ENCODE results near the gene MAGEA3.
"Not testable (repeated sequence)": the region's sequence is repeated elsewhere in the genome, so short reads cannot be mapped to it uniquely, and the experiment has no call there.

The MAGEA3 gene

DNA sequence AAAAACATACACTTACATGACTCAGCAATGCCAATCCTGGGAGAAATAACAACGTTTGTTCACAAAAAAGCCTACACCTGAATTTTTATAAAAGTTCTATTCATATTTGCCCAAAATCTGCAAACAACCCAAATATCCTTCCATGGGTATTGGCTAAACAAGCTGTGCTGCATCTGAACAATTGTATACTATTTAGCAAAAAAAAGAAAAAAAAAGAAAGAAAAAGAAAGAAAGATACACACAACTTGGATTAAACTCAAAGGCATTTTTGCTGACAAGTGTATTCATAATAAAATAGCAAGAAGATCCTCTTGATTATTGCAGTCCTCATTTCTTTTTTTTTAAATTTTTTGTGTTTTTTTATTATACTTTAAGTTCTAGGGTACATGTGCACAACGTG, 24.5 kb upstream of the MAGEA3 start:
- TF ChIP-seq, protein P1, sequence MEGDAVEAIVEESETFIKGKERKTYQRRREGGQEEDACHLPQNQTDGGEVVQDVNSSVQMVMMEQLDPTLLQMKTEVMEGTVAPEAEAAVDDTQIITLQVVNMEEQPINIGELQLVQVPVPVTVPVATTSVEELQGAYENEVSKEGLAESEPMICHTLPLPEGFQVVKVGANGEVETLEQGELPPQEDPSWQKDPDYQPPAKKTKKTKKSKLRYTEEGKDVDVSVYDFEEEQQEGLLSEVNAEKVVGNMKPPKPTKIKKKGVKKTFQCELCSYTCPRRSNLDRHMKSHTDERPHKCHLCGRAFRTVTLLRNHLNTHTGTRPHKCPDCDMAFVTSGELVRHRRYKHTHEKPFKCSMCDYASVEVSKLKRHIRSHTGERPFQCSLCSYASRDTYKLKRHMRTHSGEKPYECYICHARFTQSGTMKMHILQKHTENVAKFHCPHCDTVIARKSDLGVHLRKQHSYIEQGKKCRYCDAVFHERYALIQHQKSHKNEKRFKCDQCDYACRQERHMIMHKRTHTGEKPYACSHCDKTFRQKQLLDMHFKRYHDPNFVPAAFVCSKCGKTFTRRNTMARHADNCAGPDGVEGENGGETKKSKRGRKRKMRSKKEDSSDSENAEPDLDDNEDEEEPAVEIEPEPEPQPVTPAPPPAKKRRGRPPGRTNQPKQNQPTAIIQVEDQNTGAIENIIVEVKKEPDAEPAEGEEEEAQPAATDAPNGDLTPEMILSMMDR (IDR thresholded peaks at IDR 0.05; ENCODE audit: low read depth, low read length) = no peak
- no peak for DNase-seq (ENCODE audit: extremely low read depth, low read depth)

DNA sequence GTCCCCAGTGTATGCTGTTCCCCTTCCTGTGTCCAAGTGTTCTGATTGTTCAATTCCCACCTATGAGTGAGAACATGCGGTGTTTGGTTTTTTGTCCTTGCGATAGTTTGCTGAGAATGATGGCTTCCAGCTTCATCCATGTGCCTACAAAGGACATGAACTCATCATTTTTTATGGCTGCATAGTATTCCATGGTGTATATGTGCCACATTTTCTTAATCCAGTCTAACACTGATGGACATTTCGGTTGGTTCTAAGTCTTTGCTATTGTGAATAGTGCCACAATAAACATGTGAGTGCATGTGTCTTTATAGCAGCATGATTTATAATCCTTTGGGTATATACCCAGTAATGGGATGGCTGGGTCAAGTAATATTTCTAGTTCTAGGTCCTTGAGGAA, 23.9 kb upstream of the MAGEA3 start:
- DNase-seq (ENCODE audit: extremely low read depth, low read depth) = not testable (repeated sequence)

DNA sequence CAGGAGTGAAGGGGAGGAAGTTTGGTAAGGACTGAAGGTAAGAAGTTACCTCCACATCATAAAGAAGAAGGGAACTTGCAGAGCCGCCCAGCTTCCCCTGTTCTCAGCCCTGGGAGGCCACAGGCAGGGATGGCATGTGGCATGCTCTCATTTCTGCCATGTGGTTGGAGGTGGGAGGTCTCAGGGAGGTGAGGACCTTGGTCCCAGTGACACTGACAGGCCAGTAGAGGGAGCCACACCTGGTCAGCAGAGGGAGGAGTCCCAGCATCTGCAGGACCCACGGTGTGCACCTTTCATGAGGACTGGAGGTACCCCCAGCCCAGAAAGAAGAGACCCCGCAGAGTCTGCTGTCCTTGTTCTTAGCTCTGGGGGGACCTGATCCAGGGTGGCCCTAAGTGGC, 17.6 kb upstream of the MAGEA3 start:
- DNase-seq (ENCODE audit: extremely low read depth, low read depth) = not testable (repeated sequence)

DNA sequence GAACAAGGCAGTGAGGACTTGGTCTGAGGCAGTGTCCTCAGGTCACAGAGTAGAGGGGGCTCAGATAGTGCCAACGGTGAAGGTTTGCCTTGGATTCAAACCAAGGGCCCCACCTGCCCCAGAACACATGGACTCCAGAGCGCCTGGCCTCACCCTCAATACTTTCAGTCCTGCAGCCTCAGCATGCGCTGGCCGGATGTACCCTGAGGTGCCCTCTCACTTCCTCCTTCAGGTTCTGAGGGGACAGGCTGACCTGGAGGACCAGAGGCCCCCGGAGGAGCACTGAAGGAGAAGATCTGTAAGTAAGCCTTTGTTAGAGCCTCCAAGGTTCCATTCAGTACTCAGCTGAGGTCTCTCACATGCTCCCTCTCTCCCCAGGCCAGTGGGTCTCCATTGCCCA, 1.8 kb downstream of the MAGEA3 start:
- not testable (repeated sequence) for DNase-seq (ENCODE audit: extremely low read depth, low read depth)

DNA sequence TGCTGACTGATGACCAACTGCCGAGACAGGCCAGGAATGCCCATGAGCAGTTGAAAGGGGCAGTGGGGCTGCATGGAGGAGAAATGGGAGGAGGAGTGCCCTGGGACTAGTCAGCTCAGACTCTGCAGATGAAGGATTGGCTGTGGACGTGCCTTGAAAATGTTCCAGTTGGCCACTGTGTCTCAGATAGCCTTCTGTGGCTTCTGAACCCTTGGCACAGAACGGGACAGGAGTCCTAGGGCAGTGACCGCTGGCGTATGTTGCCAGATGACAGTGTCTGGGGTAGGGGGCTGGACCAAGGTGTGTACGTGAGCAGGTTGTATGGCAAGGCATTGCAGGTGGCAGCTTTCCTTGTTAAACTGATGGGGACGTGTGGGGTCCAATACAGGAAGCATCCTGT, 7.9 kb downstream of the MAGEA3 start:
- not testable (repeated sequence) for DNase-seq (ENCODE audit: extremely low read depth, low read depth)

DNA sequence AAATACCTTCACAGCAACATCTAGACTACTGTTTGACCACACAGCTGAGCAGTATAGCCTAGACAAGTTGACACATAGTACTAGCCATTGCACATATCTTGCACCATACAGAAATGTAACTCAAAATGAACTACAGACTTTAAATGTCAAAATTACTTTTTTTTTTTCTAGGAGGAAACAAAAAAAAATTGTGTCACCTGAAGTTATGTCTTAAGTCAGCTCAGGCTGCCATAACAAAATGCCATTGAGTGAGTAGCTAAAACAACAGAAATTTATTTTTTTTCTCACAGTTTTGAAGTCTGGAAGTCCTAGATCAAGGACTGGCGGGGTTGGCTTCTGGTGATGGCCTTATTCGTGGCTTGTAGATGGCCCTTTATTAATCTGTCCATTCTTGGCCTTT, 10.6 kb downstream of the MAGEA3 start, which contains the start of gene CSAG2:
Gene CSAG2 (minus strand): TSS at position 101 of the 400 bp plus-strand sequence. CDS start 161 bp downstream, outside the sequence.
- not testable (repeated sequence) for DNase-seq (ENCODE audit: extremely low read depth, low read depth)

DNA sequence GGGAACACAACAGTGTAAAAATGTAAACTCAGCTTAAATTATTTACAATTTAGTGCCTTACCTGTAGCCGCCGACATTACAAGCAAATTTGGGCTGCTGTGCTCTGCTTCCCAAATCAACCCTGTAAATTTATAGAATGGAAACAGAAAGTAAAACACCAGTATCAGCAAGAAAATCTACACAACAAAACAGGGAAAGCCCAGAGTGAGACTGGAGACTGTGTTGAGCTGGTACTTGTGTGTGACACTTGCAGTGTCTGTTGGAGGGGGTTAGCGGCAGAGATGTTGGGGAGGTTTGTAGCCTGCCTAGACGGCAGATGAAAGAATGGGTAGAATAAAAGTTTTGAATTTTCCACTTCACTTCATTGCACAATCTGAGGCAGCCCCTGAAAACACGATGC, 14.6 kb downstream of the MAGEA3 start:
- DNase-seq (ENCODE audit: extremely low read depth, low read depth) = not testable (repeated sequence)

DNA sequence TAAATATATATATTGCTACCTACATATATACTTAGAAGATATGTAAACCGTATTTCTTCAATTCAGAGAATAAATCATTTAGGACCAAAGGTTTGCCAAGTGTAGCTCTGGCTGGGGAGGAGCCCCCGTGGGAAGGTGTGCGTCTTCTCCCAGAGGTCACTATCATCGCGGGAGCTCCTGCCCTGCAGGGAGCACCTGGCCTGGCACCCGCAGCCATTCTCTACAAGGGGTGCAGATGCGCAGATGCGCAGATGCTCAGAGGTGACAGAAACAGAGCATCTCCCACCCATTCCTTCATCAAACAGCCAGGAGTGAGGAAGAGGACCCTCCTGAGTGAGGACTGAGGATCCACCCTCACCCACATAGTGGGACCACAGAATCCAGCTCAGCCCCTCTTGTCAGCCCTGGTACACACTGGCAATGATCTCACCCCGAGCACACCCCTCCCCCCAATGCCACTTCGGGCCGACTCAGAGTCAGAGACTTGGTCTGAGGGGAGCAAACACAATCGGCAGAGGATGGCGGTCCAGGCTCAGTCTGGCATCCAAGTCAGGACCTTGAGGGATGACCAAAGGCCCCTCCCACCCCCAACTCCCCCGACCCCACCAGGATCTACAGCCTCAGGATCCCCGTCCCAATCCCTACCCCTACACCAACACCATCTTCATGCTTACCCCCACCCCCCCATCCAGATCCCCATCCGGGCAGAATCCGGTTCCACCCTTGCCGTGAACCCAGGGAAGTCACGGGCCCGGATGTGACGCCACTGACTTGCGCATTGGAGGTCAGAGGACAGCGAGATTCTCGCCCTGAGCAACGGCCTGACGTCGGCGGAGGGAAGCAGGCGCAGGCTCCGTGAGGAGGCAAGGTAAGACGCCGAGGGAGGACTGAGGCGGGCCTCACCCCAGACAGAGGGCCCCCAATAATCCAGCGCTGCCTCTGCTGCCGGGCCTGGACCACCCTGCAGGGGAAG, 15.5 kb downstream of the MAGEA3 start, which contains the start of gene MAGEA2B:
Gene MAGEA2B (plus strand): TSS at position 814 of the 973 bp plus-strand sequence. CDS start 2,479 bp downstream, outside the sequence.
- DNase-seq (ENCODE audit: extremely low read depth, low read depth) = not testable (repeated sequence)

DNA sequence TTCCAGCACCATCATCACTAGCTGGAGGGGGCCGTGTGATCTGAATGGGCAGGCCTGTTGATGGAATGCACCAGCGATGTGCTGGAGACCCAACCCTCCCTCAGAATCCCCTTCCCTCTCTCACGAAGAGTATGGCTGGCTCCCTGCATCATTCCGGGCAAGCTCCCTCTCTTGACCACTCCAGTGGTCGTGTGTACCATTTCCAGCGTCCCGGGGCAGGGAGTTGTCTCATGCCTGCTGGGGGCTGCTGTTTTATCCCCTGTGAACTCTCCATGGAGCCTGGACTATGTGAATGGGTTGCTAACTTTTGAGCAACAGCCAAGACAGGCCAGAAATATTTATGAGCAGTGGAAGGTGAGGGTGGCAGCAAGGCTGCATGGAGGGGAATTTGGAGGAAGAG, 26.8 kb downstream of the MAGEA3 start:
- DNase-seq (ENCODE audit: extremely low read depth, low read depth) = no peak
- TF ChIP-seq, protein P1 (IDR thresholded peaks at IDR 0.05; ENCODE audit: low read depth, low read length) = no peak

DNA sequence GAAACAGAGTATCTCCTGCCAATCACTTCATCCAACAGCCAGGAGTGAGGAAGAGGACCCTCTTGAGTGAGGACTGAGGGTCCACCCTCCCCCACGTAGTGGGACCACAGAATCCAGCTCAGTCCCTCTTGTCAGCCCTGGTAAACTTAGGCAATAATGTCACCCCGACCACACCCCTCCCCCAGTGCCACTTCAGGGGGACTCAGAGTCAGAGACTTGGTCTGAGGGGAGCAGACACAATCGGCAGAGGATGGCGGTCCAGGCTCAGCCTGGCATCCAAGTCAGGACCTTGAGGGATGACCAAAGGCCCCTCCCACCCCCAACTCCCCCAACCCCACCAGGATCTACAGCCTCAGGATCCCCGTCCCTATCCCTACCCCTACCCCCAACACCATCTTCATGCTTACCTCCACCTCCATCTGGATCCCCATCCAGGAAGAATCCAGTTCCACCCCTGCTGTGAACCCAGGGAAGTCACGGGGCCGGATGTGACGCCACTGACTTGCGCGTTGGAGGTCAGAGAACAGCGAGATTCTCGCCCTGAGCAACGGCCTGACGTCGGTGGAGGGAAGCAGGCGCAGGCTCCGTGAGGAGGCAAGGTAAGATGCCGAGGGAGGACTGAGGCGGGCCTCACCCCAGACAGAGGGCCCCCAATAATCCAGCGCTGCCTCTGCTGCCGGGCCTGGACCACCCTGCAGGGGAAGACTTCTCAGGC, 34.8 kb downstream of the MAGEA3 start, which contains the start of the genes CSAG1 and MAGEA12:
Gene CSAG1 (minus strand): TSS at position 461 of the 715 bp plus-strand sequence. CDS start 1,261 bp downstream, outside the sequence.
Gene MAGEA12 (plus strand): TSS at position 497 of the 715 bp plus-strand sequence. CDS start 2,405 bp downstream, outside the sequence.
- no peak for DNase-seq (ENCODE audit: extremely low read depth, low read depth)

DNA sequence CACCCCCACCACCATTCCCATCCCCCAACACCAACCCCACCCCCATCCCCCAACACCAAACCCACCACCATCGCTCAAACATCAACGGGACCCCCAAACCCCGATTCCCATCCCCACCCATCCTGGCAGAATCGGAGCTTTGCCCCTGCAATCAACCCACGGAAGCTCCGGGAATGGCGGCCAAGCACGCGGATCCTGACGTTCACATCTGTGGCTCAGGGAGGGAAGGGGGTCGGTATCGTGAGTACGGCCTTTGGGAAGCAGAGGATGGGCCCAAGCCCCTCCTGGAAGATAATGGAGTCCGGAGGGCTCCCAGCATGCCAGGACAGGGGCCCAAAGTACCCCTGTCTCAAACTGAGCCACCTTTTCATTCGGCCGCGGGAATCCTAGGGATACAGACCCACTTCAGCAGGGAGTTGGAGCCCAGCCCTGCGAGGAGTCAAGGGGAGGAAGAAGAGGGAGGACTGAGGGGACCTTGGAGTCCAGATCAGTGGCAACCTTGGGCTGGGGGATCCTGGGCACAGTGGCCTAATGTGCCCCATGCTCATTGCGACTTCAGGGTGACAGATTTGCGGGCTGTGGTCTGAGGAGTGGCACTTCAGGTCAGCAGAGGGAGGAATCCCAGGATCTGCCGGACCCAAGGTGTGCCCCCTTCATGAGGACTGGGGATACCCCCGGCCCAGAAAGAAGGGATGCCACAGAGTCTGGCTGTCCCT, 35.7 kb downstream of the MAGEA3 start:
- not testable (repeated sequence) for DNase-seq (ENCODE audit: extremely low read depth, low read depth)

More for the DNA sequence above, 34.8 kb downstream of the MAGEA3 start, which contains the start of the genes CSAG1 and MAGEA12:
- TF ChIP-seq, protein P1 (IDR thresholded peaks at IDR 0.05; ENCODE audit: low read depth, low read length) = no peak
